GM12878 (cell line): ENCODE measurements around the gene MMP27. TPM values are rescaled to one million over a fixed set of nuclear protein-coding genes. Genes with fewer than 3 reads are reported as not detected.

Experiments used
- ATAC-seq: fragments of 200-7000 bp; cut with Tn5 transposase; 3 replicates; pipeline ENCODE4 v1.9.1; 2020; ENCODE audit warnings: mild to moderate bottlenecking, moderate library complexity
- BruUV-seq: library from RNA; stranded (reverse); fragments of 400-500 nt; replicated peaks from 2 replicates; lab custom pipeline; 2021; lab: Mats Ljungman, UMichigan
- CTCF ChIA-PET: fragments of 300-600 bp; sonication (Branson Sonifier 250); formaldehyde crosslinking; extraction: SDS; loops from one replicate; lab custom pipeline; 2021; ENCODE audit warnings: inconsistent platforms; lab: Yijun Ruan, JAX
- POLR2A ChIA-PET: fragments of 350-600 bp; formaldehyde crosslinking; extraction: SDS; loops from one replicate; lab custom pipeline; 2021; ENCODE audit warnings: inconsistent platforms; lab: Charles Lee
- RAD21 ChIA-PET: fragments of 300-600 bp; sonication (Branson Sonifier 250); formaldehyde crosslinking; loops from one replicate; lab custom pipeline; 2023; ENCODE audit warnings: antibody characterized with exemption; ENCODE audit not compliant: unreplicated experiment; lab: Charles Lee
- SMC1A ChIA-PET: fragments of 300-600 bp; sonication (Branson Sonifier 250); formaldehyde crosslinking; loops from one replicate; lab custom pipeline; 2023; ENCODE audit not compliant: unreplicated experiment, uncharacterized antibody; lab: Charles Lee
- DNase-seq: peaks from one replicate; pipeline ENCODE4 v3.0.0-alpha.2; 2011; ENCODE audit warnings: low read depth, low spot score
- FAIRE-seq: peaks from 3 replicates; lab custom pipeline; 2011; peaks lifted over from hg19 to GRCh38; lab: Jason Lieb, UNC
- H2AFZ ChIP-seq: 2 replicates; pipeline ENCODE4 v1.6.0; 2011; ENCODE audit warnings: low read depth, low read length, control low read depth; ENCODE audit not compliant: control insufficient read depth
- H3K27ac ChIP-seq: 2 replicates; pipeline ENCODE4 v1.5.1; 2011; ENCODE audit warnings: control low read depth; ENCODE audit not compliant: control insufficient read depth, insufficient read depth
- H3K27me3 ChIP-seq, 2 experiments: replicated peaks in 1 of 2; 2 replicates each; pipeline versions ENCODE4 v1.6.0 to v1.6.1; 2011; ENCODE audit warnings: low read length in 1 of 2; ENCODE audit not compliant: control insufficient read depth in 2 of 2, insufficient read depth in 2 of 2
- H3K36me3 ChIP-seq, 2 experiments: 2 replicates each; pipeline ENCODE4 v1.5.1; 2011; ENCODE audit warnings: low read length in 1 of 2; ENCODE audit not compliant: control insufficient read depth in 2 of 2, insufficient read depth in 2 of 2
- H3K4me1 ChIP-seq: 2 replicates; pipeline ENCODE4 v1.6.1; 2011; ENCODE audit warnings: mild to moderate bottlenecking, low read length, moderate library complexity, mixed read lengths; ENCODE audit not compliant: control insufficient read depth, insufficient read depth
- H3K4me2 ChIP-seq: 2 replicates; pipeline ENCODE4 v1.6.0; 2011; ENCODE audit warnings: control low read depth; ENCODE audit not compliant: control insufficient read depth, insufficient read depth
- H3K4me3 ChIP-seq: fragments of 200-600 bp; sonication (generic); 2 replicates; pipeline ENCODE4 v1.5.1; 2016
- H3K79me2 ChIP-seq: 2 replicates; pipeline ENCODE4 v1.6.0; 2011; ENCODE audit warnings: low read length; ENCODE audit not compliant: control insufficient read depth, insufficient read depth
- H3K9ac ChIP-seq: 2 replicates; pipeline ENCODE4 v1.8.0; 2011; ENCODE audit warnings: low read length, control low read depth, mixed read lengths; ENCODE audit not compliant: control insufficient read depth, insufficient read depth
- H3K9me3 ChIP-seq: replicated peaks from 3 replicates; pipeline ENCODE4 v1.5.1; 2011; ENCODE audit warnings: mild to moderate bottlenecking, low read length; ENCODE audit not compliant: control insufficient read depth, insufficient read depth
- H4K20me1 ChIP-seq: 2 replicates; pipeline ENCODE4 v1.6.0; 2011; ENCODE audit not compliant: control insufficient read depth, insufficient read depth
- ATF7 ChIP-seq: fragments of 450-650 bp; IDR thresholded peaks from 2 replicates; pipeline ENCODE4 v1.6.1; 2016; ENCODE audit warnings: low read depth, mild to moderate bottlenecking
- CBFB ChIP-seq: IDR thresholded peaks from 2 replicates; pipeline ENCODE4 v1.6.1; 2016; ENCODE audit warnings: antibody characterized with exemption, low read depth
- CBX3 ChIP-seq: fragments of 200-600 bp; sonication (generic); IDR thresholded peaks from 2 replicates; pipeline ENCODE4 v1.6.1; 2016; ENCODE audit warnings: low read depth, borderline replicate concordance
- CHD4 ChIP-seq: fragments of 200-600 bp; sonication (generic); IDR thresholded peaks from 2 replicates; pipeline ENCODE4 v1.6.1; 2016; ENCODE audit warnings: mild to moderate bottlenecking
- E4F1 ChIP-seq: fragments of 450-650 bp; IDR thresholded peaks from 2 replicates; pipeline ENCODE4 v1.6.1; 2018; ENCODE audit warnings: borderline replicate concordance, mild to moderate bottlenecking; ENCODE audit not compliant: partially characterized antibody
- MLLT1 ChIP-seq: fragments of 450-650 bp; IDR thresholded peaks from 2 replicates; pipeline ENCODE4 v1.6.1; 2016; ENCODE audit warnings: mild to moderate bottlenecking
- NFYA ChIP-seq: IDR thresholded peaks from 2 replicates; pipeline ENCODE4 v1.6.1; 2011; ENCODE audit warnings: low read depth, mild to moderate bottlenecking, low read length, improper control_type of control experiment, borderline replicate concordance
- POLR2AphosphoS2 ChIP-seq: IDR thresholded peaks from 2 replicates; pipeline ENCODE4 v1.6.1; 2011; ENCODE audit warnings: low read depth, mild to moderate bottlenecking, low read length, improper control_type of control experiment, moderate library complexity
- RCOR1 ChIP-seq: conservative IDR thresholded peaks from 2 replicates; pipeline ENCODE4 v1.6.1; 2012; ENCODE audit warnings: low read depth, low read length, improper control_type of control experiment
- SUPT20H ChIP-seq: IDR thresholded peaks from 2 replicates; pipeline ENCODE4 v1.6.1; 2011; ENCODE audit warnings: low read depth, mild to moderate bottlenecking, low read length, moderate library complexity, borderline replicate concordance; ENCODE audit not compliant: control insufficient read depth
- SUZ12 ChIP-seq: fragments of 200-600 bp; sonication (generic); IDR thresholded peaks from one replicate; pipeline ENCODE4 v1.6.1; 2018; ENCODE audit warnings: antibody characterized with exemption, mild to moderate bottlenecking; ENCODE audit not compliant: unreplicated experiment
- ZNF274 ChIP-seq: IDR thresholded peaks from one replicate; pipeline ENCODE4 v1.8.0; 2011; ENCODE audit not compliant: insufficient read length, insufficient read depth
- WGBS: methylation state at CpG from one replicate; pipeline ENCODE4 v1.1.6; 2016; ENCODE audit warnings: low lambda C conversion rate; ENCODE audit not compliant: insufficient replicate concordance, insufficient coverage; ENCODE audit errors: missing lambda C conversion rate; 5-methylcytosine and 5-hydroxymethylcytosine counted together
- in situ Hi-C: fragments of 300-500 bp; cut with MboI; formaldehyde crosslinking; loops from 9 replicates; pipeline ENCODE4 v1.14.3; 2018; ENCODE audit warnings: mixed read lengths
- intact Hi-C: fragments of 100-400 bp; cut with micrococcal nuclease; formaldehyde crosslinking; loops from one replicate; pipeline ENCODE4 v1.14.2; 2022; ENCODE audit not compliant: unreplicated experiment
- polyA plus RNA-seq, 11 experiments: library from polyadenylated mRNA; depleted of rRNA in 4 of 11; unstranded in 6 of 11; stranded (reverse) in 5 of 11; fragments of >200 nt; fragmentation: Nextera tagmentation in 4 of 11; fragmentation: Illumina TruSeq in 1 of 11; extraction: Ambion mirVana in 4 of 11; extraction: Trizol in 1 of 11; gene quantifications; 1 replicate in 1 of 11; 2 replicates in 10 of 11; pipeline versions ENCODE4 v1.2.1 to v1.2.3, GENCODE V29; 2011 to 2016; ENCODE audit warnings: inconsistent platforms in 2 of 11, missing spikeins in 2 of 11, low read depth in 1 of 11
- total RNA-seq, 4 experiments: library from RNA; depleted of rRNA in 3 of 4; stranded (reverse); fragments of >200 nt in 3 of 4; fragmentation: Illumina TruSeq in 1 of 4; extraction: Trizol in 1 of 4; gene quantifications; 2 replicates each; pipeline versions ENCODE4 v1.2.1 to v1.2.3, GENCODE V29; 2013 to 2021

MMP27 gene
- total and polyA plus RNA-seq, 10 of the 15 experiments (the other 5 are each of a cell fraction or from before 2014, with no cell fraction given) = not detected

GRCh38 chr11:102753267-102753666 lies 47.7 kb upstream of the MMP27 start:
- TF ChIP-seq SUPT20H (no peak), NFYA (no peak)

GRCh38 chr11:102751673-102752072 lies 46.1 kb upstream of the MMP27 start:
- H3K4me1 ChIP-seq = no peaks in the 10 kb centered on the region
- FAIRE-seq (no peak), ATAC-seq (no peak), DNase-seq (no peak)
- intact Hi-C loops = no loop called here
- in situ Hi-C loops = no loop called here
- H3K27me3 ChIP-seq = no peaks in the 10 kb centered on the region; a peak in 1 of 4 replicates
- ChIA-PET SMC1A (no interaction called here), POLR2A (no interaction called here), CTCF (no interaction called here), RAD21 (no interaction called here)
- H4K20me1 ChIP-seq = no peaks in the 10 kb centered on the region
- no TSS peak for BruUV-seq
- no peak overlapping the region for H3K27ac ChIP-seq
- TF ChIP-seq RCOR1 (no peak), E4F1 (no peak), CBFB (no peak), ATF7 (no peak), SUZ12 (no peak), CBX3 (no peak), CHD4 (no peak), POLR2AphosphoS2 (no peak), ZNF274 (no peak), MLLT1 (no peak)
- no peak overlapping the region for H3K9ac ChIP-seq
- no peaks in the 10 kb centered on the region for H3K36me3 ChIP-seq
- no peak overlapping the region for H2AFZ ChIP-seq
- H3K9me3 ChIP-seq = no peaks in the 10 kb centered on the region
- no peak overlapping the region for H3K4me2 ChIP-seq
- H3K4me3 ChIP-seq = no peak overlapping the region
- H3K79me2 ChIP-seq = no peaks in the 10 kb centered on the region

More at GRCh38 chr11:102753267-102753666, 47.7 kb upstream of the MMP27 start:
- Histone ChIP-seq H3K4me3 (no peak overlapping the region), H3K27me3 (no peaks in the 10 kb centered on the region; a peak in 1 of 4 replicates), H3K36me3 (no peaks in the 10 kb centered on the region), H2AFZ (no peak overlapping the region), H3K27ac (no peak overlapping the region), H3K79me2 (no peaks in the 10 kb centered on the region), H4K20me1 (no peaks in the 10 kb centered on the region), H3K4me2 (no peak overlapping the region), H3K9ac (no peak overlapping the region), H3K4me1 (no peaks in the 10 kb centered on the region), H3K9me3 (no peaks in the 10 kb centered on the region)
- 88% methylated on average over 1 of the region's 1 CpG for WGBS
- ChIA-PET RAD21 (no interaction called here), SMC1A (interaction anchor here (0.8 kb wide), 1 partner anchor 9 kb away, joined by 3 read pairs; no protein-coding TSS in a partner anchor), POLR2A (no interaction called here), CTCF (interaction anchor here (1.2 kb wide), 1 partner anchor 16 kb away, joined by 3 read pairs; no protein-coding TSS in a partner anchor)
- in situ Hi-C loops = no loop called here
- no TSS peak for BruUV-seq
- ATAC-seq (no peak), DNase-seq (no peak), FAIRE-seq (no peak)
- intact Hi-C loops = no loop called here
